Measurements from ENCODE around the gene RASD2. TPM values are rescaled to one million over a fixed set of nuclear protein-coding genes. Genes with fewer than 3 reads are reported as not detected.
"Not testable (repeated sequence)": the region's sequence is repeated elsewhere in the genome, so short reads cannot be mapped to it uniquely, and the experiment has no call there.

The RASD2 gene
- total RNA-seq, 1 donor, result not detected

DNA sequence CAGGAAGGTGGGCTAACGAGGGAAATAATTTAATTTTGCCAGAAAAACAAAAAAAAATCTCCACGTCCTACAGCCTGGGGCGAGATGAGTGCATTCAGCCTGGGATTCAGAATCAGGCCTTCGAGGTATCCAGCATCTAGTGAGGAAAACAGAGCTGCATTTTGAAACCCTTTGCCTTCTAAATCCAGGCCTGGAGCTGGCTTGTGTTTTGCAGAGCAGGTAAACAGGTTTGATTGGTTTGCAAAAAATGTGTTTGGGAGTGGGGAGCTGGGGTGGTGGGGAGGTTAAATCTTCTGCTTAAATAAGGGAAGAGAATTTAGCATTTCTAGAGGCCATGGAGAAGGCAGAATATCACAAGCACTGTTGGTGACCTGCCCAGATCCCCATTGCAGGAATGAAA, 29.7 kb upstream of the RASD2 start:
- H3K4me3 ChIP-seq (ENCODE audit: low read depth, low read length), result no peak overlapping the region
- TF ChIP-seq, protein P1, sequence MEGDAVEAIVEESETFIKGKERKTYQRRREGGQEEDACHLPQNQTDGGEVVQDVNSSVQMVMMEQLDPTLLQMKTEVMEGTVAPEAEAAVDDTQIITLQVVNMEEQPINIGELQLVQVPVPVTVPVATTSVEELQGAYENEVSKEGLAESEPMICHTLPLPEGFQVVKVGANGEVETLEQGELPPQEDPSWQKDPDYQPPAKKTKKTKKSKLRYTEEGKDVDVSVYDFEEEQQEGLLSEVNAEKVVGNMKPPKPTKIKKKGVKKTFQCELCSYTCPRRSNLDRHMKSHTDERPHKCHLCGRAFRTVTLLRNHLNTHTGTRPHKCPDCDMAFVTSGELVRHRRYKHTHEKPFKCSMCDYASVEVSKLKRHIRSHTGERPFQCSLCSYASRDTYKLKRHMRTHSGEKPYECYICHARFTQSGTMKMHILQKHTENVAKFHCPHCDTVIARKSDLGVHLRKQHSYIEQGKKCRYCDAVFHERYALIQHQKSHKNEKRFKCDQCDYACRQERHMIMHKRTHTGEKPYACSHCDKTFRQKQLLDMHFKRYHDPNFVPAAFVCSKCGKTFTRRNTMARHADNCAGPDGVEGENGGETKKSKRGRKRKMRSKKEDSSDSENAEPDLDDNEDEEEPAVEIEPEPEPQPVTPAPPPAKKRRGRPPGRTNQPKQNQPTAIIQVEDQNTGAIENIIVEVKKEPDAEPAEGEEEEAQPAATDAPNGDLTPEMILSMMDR (IDR thresholded peaks at IDR 0.05; ENCODE audit: insufficient read depth, low read depth, low read length), result no peak
- no peak for DNase-seq (ENCODE audit: low read depth)

DNA sequence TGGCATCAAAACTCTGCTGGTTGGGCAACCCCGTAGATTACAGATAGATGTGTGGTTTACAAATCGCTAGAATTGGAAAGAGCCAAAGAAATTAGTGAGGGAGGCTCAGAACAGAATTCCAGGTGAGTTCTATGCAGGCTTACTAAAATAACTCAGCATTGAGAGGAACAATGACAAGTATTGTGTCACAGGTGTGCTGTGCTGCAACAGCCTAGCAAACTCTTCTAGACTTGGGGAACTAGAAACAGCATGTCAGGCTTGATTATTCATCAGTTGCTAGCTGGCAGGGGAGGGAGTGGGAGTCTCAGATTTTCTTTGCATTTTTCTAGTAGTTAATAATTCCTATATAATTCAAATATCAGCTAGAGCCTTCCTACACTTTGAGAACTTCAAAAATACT, 26.3 kb upstream of the RASD2 start:
- TF ChIP-seq, protein P1 (IDR thresholded peaks at IDR 0.05; ENCODE audit: insufficient read depth, low read depth, low read length), result no peak
- no peak for DNase-seq (ENCODE audit: low read depth)
- H3K4me3 ChIP-seq (ENCODE audit: low read depth, low read length), result no peak overlapping the region

DNA sequence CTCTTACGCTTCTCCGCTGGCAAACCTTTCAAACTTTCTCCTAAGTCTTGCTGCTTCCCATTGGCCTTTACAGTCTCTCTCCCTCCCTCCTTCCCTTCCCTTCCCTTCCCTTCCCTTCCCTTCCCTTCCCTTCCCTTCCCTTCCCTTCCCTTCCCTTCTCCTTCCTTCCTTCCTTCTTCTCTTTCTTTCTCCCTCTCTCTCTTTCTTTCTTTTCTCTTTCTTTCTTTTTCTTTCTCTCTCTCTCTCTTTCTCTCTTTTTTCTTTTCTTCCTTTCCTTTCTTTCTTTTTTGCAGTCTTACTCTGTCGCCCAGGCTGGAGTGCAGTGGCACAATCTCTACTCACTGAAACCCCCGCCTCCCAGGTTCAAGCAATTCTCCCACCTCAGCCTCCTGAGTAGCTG, 24.7 kb upstream of the RASD2 start:
- not testable (repeated sequence) for H3K4me3 ChIP-seq (ENCODE audit: low read depth, low read length); DNase-seq (ENCODE audit: low read depth)

DNA sequence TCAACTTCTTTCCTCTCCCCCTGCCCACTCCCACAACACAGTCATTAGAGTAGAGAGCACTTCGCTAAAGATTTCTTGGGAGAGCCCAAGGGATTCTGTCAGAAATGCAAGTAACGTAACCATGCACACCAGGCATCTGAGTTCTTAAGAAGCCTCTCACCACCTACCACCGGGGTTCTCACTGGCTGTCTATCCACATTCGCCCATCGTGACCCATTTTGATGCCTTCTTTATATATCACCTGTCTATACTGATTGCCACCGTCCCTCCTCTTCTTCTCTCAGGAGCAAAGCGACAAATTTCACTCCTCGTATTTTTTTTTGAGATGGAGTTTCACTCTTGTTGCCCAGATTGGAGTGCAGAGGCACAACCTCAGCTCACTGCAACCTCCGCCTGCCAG, 23.9 kb upstream of the RASD2 start:
- TF ChIP-seq, protein P1 (IDR thresholded peaks at IDR 0.05; ENCODE audit: insufficient read depth, low read depth, low read length), result no peak
- DNase-seq (ENCODE audit: low read depth), result no peak
- H3K4me3 ChIP-seq (ENCODE audit: low read depth, low read length), result no peak overlapping the region

DNA sequence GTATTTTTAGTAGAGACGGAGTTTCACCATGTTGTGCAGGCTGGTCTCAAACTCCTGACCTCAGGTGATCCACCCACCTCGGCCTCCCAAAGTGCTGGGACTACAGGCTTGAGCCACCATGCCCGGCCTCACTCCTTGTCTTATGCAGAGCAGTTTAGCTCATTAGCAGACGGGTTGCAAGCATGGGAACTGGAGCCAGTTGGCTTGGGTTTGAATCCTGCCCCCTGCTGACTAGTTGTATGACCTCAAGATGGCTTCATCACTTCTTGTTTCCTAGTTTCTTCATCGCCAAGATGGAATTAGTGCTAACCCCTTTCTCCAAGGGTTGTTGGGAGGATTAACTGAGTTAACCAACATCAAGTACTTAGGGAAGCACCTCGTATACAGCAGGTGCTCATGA, 23.4 kb upstream of the RASD2 start:
- DNase-seq (ENCODE audit: low read depth), result no peak
- no peak overlapping the region for H3K4me3 ChIP-seq (ENCODE audit: low read depth, low read length)
- TF ChIP-seq, protein P1 (IDR thresholded peaks at IDR 0.05; ENCODE audit: insufficient read depth, low read depth, low read length), result no peak

DNA sequence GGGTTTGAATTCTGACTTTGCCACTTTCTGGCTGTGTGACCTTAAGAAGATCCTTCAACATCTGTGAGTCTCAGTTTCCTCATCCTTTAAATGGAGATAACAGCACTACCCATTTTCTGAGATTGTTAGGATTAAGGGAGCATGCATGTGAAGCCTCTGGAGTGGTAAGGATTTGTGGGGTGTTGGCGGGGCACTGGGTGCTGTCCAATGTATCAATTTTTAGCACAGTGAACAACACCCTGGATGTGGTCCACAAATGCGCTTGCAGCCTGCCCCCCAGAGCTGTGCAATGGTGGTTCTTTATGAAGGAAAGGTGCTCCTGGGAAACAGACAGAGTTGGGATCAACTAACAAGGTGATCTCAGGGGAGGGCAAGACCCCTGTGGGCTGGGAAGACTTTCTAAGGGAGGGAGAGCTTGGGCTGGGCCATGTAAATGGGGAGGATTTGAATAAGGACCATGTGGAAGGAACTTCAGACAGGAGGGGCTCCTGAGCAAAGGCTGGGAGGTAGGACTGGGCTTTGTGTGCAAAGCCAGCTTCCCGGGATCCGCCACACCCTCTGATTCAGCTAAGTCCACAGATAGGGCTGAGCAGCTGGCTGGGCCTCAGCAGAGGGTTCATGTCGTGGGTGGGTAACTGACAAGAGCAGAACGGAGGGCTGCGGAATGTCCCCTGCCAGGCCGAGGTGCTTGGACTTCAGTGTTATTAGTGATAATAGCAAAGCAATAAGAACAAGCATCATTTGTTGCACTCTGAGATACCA, 22.7 kb upstream of the RASD2 start:
- TF ChIP-seq, protein P1 (IDR thresholded peaks at IDR 0.05; ENCODE audit: insufficient read depth, low read depth, low read length), result no peak
- DNase-seq (ENCODE audit: low read depth), result no peak
- no peak overlapping the region for H3K4me3 ChIP-seq (ENCODE audit: low read depth, low read length)

DNA sequence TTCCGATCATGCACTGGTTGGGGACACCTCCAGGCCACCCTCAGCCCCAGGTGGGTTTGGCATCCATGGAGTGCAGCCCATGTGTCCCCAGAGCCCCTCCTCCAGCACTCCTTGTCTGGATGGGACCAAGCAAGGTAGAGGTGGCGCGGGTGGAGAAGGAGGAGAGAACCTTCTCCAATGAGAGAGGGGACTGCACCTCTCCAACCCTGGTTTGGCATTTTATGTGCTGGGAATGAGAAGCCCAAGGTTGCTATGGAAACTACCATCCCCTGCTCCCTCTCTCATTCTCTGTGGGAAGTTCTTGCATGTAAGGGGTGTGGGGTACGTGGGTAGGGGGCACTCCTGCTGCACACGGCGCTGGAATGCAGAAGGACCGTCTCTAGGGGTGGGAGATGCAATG, 21.8 kb upstream of the RASD2 start:
- H3K4me3 ChIP-seq (ENCODE audit: low read depth, low read length), result no peak overlapping the region
- DNase-seq (ENCODE audit: low read depth), result no peak
- TF ChIP-seq, protein P1 (IDR thresholded peaks at IDR 0.05; ENCODE audit: insufficient read depth, low read depth, low read length), result no peak

All from fibroblast of villous mesenchyme (primary cell).